GM18508 (cell line): ENCODE results near the gene LIG1.

Experiments
- ATAC-seq: cut with Tn5 transposase; IDR thresholded peaks from one replicate; pipeline ENCODE4 v1.9.1; 2021; ENCODE audit warnings: moderate number of reproducible peaks; ENCODE audit not compliant: insufficient read depth, unreplicated experiment

LIG1 gene

DNA sequence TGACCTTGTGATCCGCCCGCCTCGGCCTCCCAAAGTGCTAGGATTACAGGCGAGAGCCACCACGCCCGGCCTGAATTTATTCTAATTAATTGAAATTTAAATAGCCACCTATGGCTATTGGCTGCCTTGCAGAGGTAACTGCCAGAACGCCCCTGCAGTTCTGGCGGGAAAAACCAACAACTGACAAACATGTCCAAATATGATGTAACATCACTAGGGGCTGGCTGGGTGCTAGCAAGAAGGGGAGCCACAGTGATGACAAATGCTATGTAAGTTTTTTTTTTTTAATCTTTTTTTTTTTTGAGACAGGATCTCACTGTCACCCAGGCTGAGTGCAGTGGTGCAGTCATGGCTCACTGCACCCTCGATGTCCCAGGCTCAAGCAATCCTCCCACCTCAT lies 13.2 kb upstream of the LIG1 start:
- ATAC-seq: no peak

DNA sequence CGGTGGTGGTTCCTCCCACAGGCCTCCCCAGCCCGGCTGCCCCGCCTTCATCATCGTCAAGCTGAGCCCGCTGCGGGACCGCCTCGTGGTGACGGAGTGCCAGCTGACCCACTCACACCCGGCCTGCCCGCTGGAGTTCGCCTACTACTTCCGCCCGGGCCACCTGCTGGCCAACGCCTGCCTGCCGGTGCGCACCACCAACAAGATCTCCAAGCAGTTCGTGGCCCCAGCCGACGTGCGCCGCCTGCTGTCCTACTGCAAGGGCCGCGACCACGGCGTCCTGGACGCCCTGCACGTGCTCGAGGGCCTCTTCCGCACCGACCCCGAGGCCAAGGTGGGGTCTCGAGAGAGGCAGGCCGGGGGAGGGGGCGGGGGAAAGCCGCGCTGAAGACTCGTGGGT lies 12.3 kb upstream of the LIG1 start:
- no peak for ATAC-seq

DNA sequence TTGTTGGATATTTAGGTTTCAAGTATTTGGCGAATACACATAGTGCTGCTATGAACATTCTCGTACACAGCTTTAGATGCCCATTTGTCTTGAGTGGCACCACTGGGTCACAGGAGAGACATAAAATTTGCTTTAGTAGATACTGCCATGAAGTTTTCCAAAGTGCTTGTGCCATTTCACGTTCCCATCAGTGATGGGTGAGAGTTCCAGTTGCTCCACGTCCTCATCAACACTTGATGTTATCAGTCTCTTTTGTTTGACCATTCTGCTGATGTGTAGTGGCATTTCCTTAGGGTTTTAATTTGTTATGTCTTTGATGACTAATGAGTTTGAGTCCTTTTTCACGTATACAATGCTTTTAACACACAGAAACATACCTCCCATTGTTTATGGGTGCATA lies 11.4 kb upstream of the LIG1 start:
- ATAC-seq: no peak

DNA sequence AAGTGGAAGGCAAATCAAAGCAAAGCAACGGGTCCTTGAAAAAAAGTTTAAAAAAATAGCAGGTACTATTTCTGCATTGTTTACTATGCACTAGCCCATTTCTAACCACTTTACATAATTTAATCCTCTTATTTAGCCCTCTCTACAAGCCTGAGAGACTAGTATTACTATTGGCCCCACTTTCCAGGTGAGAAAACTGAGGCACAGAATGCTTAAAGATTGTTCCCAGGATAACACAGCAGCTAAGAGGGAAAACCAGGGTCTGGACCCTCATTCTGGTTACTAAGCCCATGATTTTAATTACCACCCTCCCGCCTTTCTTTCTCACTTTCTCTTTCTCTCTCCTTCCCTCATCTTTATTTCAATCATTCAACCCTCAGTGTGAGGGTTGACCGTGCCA lies 6.1 kb upstream of the LIG1 start:
- ATAC-seq: no peak

DNA sequence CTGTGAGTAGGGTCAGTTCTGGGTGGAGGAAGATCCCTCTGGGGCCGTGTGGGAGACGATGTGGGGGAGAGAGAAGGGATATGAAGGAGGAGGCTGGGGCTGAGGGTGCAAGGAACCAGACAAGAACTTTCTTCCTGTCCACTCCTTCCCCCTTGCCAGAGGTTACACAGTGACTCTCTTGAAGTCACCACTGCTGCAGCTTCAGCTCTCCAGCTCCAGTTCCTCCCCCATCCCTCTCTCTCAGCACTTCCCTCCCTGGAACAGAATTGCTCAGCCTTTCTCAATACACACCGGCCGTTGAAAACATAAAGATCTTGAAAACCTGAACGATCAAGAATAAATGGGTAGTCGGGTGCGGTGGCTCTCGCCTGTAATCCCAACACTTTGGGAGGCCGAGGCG lies 5.4 kb upstream of the LIG1 start:
- ATAC-seq: no peak

DNA sequence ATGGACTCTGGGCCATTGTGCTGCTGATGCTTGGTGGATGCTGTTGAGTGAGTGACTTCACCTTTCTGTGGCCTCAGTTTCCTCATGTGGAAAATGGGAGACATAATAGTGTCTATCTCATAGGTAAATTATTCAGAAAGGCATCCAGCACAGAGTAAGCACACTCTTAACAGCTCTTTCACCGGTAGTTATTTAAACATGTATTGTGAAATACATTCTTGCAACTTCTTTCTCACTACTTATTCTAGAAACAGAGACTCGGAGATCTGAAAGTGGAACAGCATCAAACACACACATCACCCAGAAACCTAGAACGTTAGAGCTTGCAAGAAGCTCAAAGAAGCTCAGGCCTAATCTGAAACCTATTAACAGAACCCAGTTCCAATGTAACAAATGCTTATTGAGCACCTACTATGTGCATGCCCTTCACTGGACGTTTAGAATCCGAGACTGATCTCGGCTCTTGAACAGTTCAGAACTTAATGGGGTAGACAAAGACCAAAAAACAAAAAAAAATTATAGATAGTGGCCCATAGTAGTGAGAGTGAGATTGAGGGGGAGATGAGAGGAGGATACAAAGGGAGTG lies 4.4 kb upstream of the LIG1 start:
- no peak for ATAC-seq

DNA sequence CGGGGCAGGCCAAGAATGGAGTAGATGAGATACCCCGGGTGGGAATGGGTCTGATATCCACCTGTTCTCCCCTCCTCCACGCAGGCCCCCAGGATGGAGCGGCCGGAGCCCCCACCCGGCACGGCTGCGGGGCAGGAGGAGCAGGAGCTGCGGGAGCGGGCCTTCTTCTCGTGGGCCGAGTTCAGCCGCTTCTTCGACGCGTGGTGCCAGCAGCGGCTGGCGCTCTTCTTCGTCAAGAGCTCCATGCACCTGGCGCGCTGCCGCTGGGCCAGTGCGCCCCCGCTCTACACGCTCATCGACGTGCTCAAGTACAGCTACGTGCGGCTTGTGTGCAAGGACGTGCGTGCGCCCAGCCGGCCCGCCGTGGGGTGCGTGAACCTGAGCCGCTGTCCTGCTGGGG lies 1.6 kb upstream of the LIG1 start:
- ATAC-seq: no peak

DNA sequence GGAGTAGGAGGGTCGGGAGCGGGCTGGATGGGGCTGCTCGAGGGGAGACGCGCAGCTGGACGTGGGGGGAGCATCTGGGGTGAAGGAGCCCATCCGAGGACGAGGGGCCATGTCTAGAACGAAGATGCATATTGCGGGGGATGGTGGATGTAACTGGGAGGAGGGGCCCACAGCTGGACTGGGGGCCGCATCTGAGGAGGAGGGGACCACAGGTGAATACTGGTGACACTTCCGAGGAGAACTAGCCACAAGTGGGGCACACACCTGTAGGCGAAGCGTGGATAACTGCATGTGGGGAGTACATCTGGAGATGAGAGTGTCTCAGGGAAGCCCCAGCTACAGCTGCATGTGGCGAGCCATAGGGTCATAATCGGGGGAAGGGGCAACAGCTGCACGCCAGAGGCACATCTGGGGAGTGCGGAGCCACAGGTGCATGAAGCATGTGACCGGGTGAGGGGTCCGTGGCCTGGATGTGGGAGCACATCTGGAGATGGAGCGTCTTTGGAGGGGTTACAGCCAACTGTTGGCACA lies 738 bp upstream of the LIG1 start:
- ATAC-seq: no peak

DNA sequence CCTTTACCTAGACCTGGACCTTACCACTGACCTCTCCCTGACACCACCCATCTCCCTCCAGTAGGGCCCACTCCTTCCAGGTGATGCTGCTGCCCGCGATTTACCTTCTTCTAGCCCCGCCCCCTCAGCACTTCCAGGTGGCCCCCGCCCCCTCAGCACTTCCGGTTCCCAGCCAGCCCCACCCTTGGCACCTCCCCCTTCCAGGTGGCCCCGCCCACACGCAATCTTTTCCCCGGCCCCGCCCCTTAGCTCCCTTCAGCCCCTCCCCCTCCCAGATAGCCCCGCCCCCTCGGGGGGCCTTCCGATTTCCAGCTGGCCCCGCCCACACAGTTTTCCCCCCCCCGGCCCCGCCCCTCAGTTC lies 586 bp downstream of the LIG1 start:
- no peak for ATAC-seq

DNA sequence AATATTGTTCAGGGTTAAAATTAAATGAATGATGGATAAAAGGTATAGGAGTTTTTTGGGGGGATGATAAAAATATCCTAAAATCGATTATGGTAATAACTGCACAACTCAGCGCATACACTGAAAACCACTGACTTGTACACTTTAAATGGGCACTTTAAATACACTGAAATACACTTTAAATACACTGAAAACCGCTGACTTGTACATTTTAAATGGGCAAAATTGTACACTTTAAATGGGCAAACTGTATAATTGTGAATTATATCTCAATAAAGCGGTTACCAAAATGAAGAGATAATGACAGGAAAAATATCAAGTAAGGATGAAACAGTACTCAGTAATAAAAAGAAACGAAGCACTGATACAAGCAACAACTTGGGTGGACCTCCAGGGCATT lies 1.5 kb downstream of the LIG1 start:
- no peak for ATAC-seq

DNA sequence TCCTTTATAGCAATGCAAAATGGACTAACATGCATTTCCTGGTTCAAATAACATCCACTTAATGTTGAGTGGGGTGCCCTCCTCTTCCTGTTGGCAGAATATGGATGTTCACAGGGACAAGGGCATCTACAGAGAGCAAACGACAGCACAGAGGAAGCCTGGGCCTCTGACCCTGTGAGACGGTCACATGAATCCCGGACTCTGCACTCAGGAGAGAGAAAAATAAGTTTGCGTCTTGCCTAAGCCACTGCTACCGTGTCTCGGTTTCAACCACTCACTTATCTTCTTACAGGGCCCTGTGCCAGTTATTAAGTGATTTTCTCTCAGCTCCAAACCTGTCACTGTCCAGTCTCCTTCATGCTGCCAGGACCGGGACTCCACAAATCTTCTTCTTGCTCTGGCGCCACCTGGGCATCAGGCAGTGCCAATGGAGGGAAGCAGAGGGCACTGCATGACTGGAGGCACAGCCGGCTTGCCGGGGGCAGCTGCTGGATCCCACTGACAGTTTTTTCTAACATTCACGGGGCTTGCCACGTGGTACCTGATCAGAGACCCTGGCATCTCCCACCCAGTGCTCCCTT lies 11.8 kb downstream of the LIG1 start:
- no peak for ATAC-seq

DNA sequence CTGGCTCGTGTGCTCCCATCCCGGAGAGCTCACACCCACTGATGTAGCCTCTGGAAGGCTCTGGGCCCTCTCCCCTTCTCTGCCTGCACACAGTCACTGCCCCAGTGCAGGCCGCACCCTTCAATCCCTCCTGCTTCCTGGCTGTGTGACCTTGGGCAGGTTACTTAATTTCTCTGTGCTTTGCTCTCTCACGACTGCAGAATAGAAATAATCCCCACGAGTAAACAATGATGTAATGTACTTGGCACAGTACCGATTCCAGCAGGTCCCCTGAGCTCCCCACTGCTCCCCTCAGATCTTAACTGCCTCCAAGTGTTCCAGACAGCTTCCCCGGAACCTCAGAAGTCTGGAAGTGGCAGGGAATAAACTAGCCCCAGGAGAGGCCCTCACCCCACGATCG lies 16.1 kb downstream of the LIG1 start:
- ATAC-seq: no peak

DNA sequence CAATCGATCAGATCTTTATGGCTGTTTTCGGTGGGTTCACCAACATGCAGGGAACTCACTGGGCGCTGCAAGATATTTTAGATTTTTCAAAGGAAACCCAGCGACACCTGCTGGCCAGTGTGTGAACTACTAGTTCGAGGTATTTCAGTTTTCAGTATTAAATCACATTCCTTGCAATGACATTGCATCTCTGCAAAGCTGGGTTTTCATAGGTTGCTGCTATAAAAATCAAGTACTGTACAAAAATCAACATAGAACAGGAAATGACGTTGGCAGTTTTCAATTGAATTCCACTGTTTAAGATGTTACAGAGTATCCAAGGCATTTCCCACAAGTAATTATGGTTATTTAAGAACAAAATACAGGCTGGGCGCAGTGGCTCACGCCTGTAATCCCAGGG lies 17.6 kb downstream of the LIG1 start:
- ATAC-seq: no peak

DNA sequence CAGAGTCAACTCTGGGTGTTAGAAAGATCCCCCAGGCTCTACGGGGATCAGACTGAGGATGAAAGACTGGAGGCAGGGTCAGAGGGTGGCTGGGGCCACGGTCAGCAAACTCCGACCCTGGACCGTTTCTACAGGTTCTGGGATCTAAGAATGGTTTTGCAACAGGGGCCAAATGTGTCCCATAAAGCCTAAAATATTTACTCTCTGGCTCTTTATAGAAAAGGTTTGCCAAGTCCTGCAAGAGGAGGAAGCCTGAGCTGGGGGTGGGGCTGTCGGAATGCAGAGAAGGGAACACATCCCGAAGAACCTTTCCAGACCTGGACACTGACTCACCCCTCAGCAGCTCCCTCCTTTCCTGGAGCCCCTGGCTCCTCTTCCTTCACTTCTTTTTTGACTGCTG lies 20.7 kb downstream of the LIG1 start:
- no peak for ATAC-seq

DNA sequence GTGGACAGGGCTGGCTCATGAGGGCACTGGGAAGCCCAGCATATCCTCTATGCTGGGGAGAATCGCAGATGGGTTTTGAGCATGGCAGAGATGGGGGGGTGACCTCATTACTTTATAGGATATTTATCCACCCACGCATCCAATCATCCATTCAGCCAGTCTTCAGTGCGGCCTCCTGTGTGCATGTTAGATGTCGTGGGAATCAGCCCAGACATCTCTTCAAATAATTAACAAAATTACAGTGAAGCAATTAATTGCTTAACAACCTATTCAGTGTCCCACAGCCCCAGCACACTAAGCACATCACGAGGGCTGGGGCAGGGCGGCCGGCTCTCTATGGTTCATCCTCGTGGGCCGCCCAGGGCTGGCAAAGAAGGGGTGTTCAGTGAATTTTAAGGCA lies 21.6 kb downstream of the LIG1 start:
- ATAC-seq: no peak

DNA sequence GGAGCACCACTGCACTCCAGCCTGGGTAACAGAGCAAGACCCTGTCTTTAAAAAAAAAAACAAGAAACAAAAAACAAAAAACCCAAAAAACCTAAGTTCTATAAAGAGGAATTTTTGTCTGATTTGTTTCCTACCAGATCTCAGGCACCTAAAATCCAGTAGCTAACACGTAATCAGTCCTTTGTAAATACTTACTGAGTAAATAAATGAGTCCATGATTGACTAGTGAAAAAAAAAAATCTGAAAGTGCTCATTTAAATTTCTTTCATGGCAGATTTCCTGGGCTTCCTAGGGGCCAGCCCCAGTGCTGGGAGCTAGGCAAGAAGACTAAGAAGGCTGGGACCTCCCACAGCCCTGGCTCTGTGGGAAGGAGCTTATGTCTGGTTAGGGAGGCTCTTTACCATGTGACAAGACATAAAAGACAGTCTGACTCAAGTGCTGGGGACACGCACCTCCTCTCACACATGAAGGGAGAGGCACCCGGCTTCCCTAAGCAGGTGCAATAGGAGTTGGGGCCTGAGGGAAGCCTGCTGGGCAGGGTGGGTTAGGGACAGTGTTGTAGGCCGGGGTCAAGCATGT lies 22.5 kb downstream of the LIG1 start:
- no peak for ATAC-seq

DNA sequence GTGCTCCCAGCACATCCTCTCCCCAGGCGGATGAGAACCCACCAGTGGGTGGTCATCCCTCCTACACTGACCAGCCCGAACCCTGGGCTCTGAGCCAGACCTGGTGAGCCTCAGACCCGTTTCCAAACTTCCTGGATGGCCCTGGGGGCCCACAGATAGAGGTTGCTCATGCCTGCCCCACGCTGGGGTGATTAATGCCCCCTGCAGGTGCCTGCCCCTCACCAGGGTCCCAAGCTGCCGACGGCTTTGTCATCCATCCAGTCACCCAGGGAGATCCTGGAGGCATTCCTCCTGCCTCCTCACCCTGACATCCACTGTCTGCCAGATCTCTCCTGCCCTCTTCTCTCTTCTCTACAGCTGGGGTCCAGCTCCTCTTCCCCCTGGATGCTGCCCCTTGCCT lies 31.1 kb downstream of the LIG1 start:
- ATAC-seq: no peak

DNA sequence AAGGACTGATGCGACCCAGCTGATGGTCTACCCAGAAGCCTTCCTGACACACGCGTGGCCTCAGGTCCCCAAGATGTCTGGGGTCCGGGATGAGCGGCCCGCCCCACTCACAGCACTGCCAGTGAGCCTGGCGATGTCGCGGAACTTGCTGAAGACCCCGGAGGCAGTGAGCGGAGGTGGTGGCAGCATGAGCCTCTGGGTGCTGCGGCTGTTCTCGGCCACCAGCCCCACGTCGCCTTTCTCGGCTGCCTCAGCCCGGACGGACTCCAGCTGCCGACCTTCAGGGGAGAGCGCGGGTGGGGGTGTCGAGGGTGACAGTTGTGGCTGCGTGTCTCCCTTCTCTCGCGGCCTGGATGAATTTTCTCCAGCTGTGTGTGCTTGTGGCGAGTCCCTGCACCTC lies 32.7 kb downstream of the LIG1 start:
- no peak for ATAC-seq

DNA sequence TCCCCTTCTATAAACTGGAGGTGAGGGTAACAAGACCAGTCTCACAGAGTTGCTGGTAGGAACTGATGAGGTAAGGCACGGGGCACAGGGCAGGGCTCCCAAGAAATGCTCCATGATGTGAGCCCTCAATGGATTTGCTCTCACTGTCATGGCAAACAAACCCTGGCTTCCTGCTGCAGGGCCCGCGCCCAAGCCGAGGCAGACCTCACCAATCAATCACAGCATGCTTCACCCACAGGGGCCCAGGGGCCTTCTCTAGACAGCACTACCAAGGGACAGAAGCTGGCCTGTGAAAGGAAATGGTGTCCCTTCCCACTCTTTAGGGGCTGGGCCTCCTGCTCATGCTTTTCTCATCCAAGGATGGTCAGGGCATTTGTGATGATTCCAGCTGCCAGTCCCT lies 33.6 kb downstream of the LIG1 start:
- ATAC-seq: no peak

DNA sequence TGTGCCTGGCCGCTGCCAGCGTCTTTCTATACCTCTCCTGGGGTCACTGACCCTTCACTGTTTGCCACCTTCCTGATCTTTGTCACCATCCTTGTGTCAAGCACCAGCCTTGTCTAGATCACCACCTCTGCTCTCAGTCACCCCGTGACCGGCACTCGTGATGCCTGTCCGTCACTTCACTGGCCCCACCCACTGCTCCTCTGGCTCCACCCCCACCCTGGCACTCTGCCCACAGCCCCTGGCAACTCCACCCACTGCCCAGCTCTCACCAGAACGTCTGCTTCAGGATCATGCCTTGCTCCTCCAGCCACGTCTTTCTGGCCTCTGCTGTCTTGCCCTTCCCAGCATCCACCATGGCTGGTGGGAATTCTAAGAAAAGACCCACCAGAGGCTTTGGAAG lies 34.7 kb downstream of the LIG1 start:
- no peak for ATAC-seq

DNA sequence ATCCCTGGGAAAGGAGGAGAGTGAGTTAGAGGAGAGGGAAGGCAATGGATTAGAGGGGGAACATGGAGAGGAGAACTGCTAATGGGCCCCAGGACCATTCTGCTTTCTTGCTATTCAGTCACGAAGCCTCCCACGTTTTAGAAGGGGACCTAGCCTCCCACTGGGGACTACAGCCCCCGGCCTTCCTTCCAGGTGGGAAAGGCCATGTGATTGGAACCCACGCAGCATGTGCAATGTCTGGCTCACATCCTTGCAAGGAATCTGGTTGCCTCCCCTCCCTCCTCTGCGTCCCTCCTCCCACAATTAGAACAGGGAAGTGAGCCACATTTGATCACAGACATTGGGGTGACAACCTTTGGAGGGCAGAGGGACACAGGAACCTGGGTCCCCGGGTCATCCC lies 37.0 kb downstream of the LIG1 start:
- ATAC-seq: no peak

DNA sequence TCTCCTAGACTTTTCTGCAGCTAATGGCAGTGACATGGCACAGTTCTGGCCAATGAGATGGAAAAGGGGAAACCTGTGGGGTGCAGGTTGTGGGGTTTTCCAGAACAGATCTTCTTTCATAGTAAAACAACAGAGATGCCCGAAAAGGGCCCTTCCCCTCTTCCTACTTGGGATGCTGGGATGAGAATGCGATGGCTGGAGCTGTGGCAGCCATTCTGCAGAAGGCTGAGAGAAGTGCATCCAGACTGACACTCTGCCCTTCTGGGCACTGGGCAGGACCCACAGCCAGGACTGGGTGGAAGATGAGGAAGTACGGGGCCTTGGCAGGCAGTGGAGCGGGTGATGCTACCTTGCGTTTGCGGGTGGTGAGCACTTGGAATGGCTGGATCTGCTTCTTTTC lies 42.6 kb downstream of the LIG1 start:
- ATAC-seq: no peak
